ENCODE data around the gene PAFAH1B2. TPM values are rescaled to one million over a fixed set of nuclear protein-coding genes. Genes with fewer than 3 reads are reported as not detected.
"Not testable (repeated sequence)": the region's sequence is repeated elsewhere in the genome, so short reads cannot be mapped to it uniquely, and the experiment has no call there.

PAFAH1B2 gene
- total and polyA plus RNA-seq, 4 experiments from 2014 or later, result 16.4 to 64.2 (median 42.7) TPM

GRCh38 chr11:117182551-117182935 lies 38.5 kb downstream of the PAFAH1B2 start:
- intact Hi-C loops (cut with micrococcal nuclease), result no loop called here
- Histone ChIP-seq H3K4me3 (ENCODE audit: low read length in 2 of 2) (no peak overlapping the region), H3K4me1 (ENCODE audit: insufficient read depth, low read length) (peaks cover 30% of the 10 kb centered on the region), H3K9me3 (ENCODE audit: control insufficient read depth in 1 of 2, low read length in 2 of 2) (no peaks in the 10 kb centered on the region), H3K36me3 (ENCODE audit: insufficient read depth, low read length) (peaks cover 5% of the 10 kb centered on the region), H3K27me3 (ENCODE audit: insufficient read depth, low read length) (no peaks in the 10 kb centered on the region), H3K27ac (ENCODE audit: low read depth, low read length) (no peak overlapping the region)
- no peak overlapping the region for H3K4me3 Mint-ChIP-seq
- peaks cover 21 to 44% (median 35%) of the 10 kb centered on the region in 4 donors for H3K4me1 Mint-ChIP-seq
- no peak for DNase-seq
- CTCF ChIA-PET (ENCODE audit: partially characterized antibody), result interaction anchor here (3.3 to 5.1 kb wide), 2 partner anchors 10 to 36 kb away, joined by 12 to 41 read pairs; partner anchors contain the start of gene PAFAH1B2
- POLR2A ChIA-PET (ENCODE audit: partially characterized antibody), result interaction anchor here (1.0 to 1.6 kb wide), 3 partner anchors 39 to 395 kb away, joined by 4 to 5 read pairs (median 4); partner anchors contain the start of genes PAFAH1B2 and ZPR1
- no peaks in the 10 kb centered on the region for H3K27me3 Mint-ChIP-seq
- peak overlapping the region in 1 of 7 donors; percentile 86 for H3K27ac Mint-ChIP-seq
- H3K36me3 Mint-ChIP-seq, result peaks cover 10 to 20% of the 10 kb centered on the region in 2 donors
- H3K9me3 Mint-ChIP-seq, result no peaks in the 10 kb centered on the region

- H3K4me1 Mint-ChIP-seq, result peaks cover 18 to 38% (median 29%) of the 10 kb centered on the region in 4 donors
These were observed 39.1 kb downstream of the PAFAH1B2 start for GRCh38 chr11:117183178-117183577.

GRCh38 chr11:117183724-117184349 lies 39.8 kb downstream of the PAFAH1B2 start:
- H3K36me3 Mint-ChIP-seq, result peaks cover 10 to 19% of the 10 kb centered on the region in 2 donors
- Histone ChIP-seq H3K27me3 (ENCODE audit: insufficient read depth, low read length) (no peaks in the 10 kb centered on the region), H3K36me3 (ENCODE audit: insufficient read depth, low read length) (peaks cover 10% of the 10 kb centered on the region), H3K4me3 (ENCODE audit: low read length in 2 of 2) (no peak overlapping the region), H3K27ac (ENCODE audit: low read depth, low read length) (no peak overlapping the region), H3K9me3 (ENCODE audit: control insufficient read depth in 1 of 2, low read length in 2 of 2) (no peaks in the 10 kb centered on the region), H3K4me1 (ENCODE audit: insufficient read depth, low read length) (peaks cover 21% of the 10 kb centered on the region)
- POLR2A ChIA-PET (ENCODE audit: partially characterized antibody), result interaction anchor here (0.6 to 1.6 kb wide), 2 partner anchors 47 to 396 kb away, joined by 4 read pairs; partner anchors contain the start of gene ZPR1
- peaks cover 16 to 31% (median 25%) of the 10 kb centered on the region in 4 donors for H3K4me1 Mint-ChIP-seq
- H3K27ac Mint-ChIP-seq, result peak overlapping the region in 3 of 7 donors; percentile 4 to 63 (median 55)
- no peaks in the 10 kb centered on the region for H3K9me3 Mint-ChIP-seq
- no peak overlapping the region for H3K4me3 Mint-ChIP-seq
- no peaks in the 10 kb centered on the region for H3K27me3 Mint-ChIP-seq
- CTCF ChIA-PET (ENCODE audit: partially characterized antibody), result interaction anchor here (0.6 to 3.3 kb wide), 3 partner anchors 11 to 262 kb away, joined by 3 to 12 read pairs (median 3); no protein-coding TSS in a partner anchor
- no peak for DNase-seq
- intact Hi-C loops (cut with micrococcal nuclease), result no loop called here

More at GRCh38 chr11:117183178-117183577, 39.1 kb downstream of the PAFAH1B2 start:
- intact Hi-C loops (cut with micrococcal nuclease); H3K27me3 ChIP-seq (ENCODE audit: insufficient read depth, low read length); H3K27ac Mint-ChIP-seq; H3K27ac ChIP-seq (ENCODE audit: low read depth, low read length); DNase-seq; H3K9me3 Mint-ChIP-seq; H3K36me3 ChIP-seq (ENCODE audit: insufficient read depth, low read length); H3K4me3 Mint-ChIP-seq; H3K27me3 Mint-ChIP-seq; H3K9me3 ChIP-seq (ENCODE audit: control insufficient read depth in 1 of 2, low read length in 2 of 2); H3K4me3 ChIP-seq (ENCODE audit: low read length in 2 of 2): not testable (repeated sequence)
- ChIA-PET CTCF (ENCODE audit: partially characterized antibody) (interaction anchor here (0.6 to 3.3 kb wide), 2 partner anchors 10 to 261 kb away, joined by 3 to 12 read pairs; no protein-coding TSS in a partner anchor), POLR2A (ENCODE audit: partially characterized antibody) (interaction anchor here (0.6 to 1.6 kb wide), 2 partner anchors 47 to 395 kb away, joined by 4 read pairs; partner anchors contain the start of gene ZPR1)
- peaks cover 24% of the 10 kb centered on the region for H3K4me1 ChIP-seq (ENCODE audit: insufficient read depth, low read length)
- H3K36me3 Mint-ChIP-seq, result peaks cover 10 to 20% of the 10 kb centered on the region in 2 donors

GRCh38 chr11:117185736-117186430 lies 41.8 kb downstream of the PAFAH1B2 start:
- Mint-ChIP-seq H3K4me3 (no peak overlapping the region), H3K36me3 (peaks cover 15 to 18% of the 10 kb centered on the region in 2 donors)
- POLR2A ChIA-PET (ENCODE audit: partially characterized antibody), result interaction anchor here (1.2 kb wide), 1 partner anchor 41 kb away, joined by 3 read pairs; no protein-coding TSS in a partner anchor

GRCh38 chr11:117186431-117186761 lies 42.3 kb downstream of the PAFAH1B2 start:
- POLR2A ChIA-PET (ENCODE audit: partially characterized antibody), result no interaction called here
- intact Hi-C loops (cut with micrococcal nuclease), result no loop called here
- H3K27ac ChIP-seq (ENCODE audit: low read depth, low read length), result no peak overlapping the region
- H3K4me1 ChIP-seq (ENCODE audit: insufficient read depth, low read length), result no peaks in the 10 kb centered on the region
- peaks cover 14% of the 10 kb centered on the region for H3K36me3 ChIP-seq (ENCODE audit: insufficient read depth, low read length)
- Mint-ChIP-seq H3K4me1 (peaks cover 0 to 6% (median 4%) of the 10 kb centered on the region in 4 donors), H3K36me3 (peaks cover 15 to 17% of the 10 kb centered on the region in 2 donors), H3K4me3 (no peak overlapping the region), H3K27me3 (no peaks in the 10 kb centered on the region), H3K9me3 (no peaks in the 10 kb centered on the region), H3K27ac (peak overlapping the region in 4 of 7 donors; percentile 11 to 63 (median 18))
- DNase-seq, result no peak
- CTCF ChIA-PET (ENCODE audit: partially characterized antibody), result no interaction called here
- no peak overlapping the region for H3K4me3 ChIP-seq (ENCODE audit: low read length in 2 of 2)
- no peaks in the 10 kb centered on the region for H3K9me3 ChIP-seq (ENCODE audit: control insufficient read depth in 1 of 2, low read length in 2 of 2)
- no peaks in the 10 kb centered on the region for H3K27me3 ChIP-seq (ENCODE audit: insufficient read depth, low read length)

More at GRCh38 chr11:117185736-117186430, 41.8 kb downstream of the PAFAH1B2 start:
- Histone ChIP-seq H3K27me3 (ENCODE audit: insufficient read depth, low read length) (no peaks in the 10 kb centered on the region), H3K4me1 (ENCODE audit: insufficient read depth, low read length) (peaks cover 4% of the 10 kb centered on the region), H3K9me3 (ENCODE audit: control insufficient read depth in 1 of 2, low read length in 2 of 2) (no peaks in the 10 kb centered on the region), H3K27ac (ENCODE audit: low read depth, low read length) (no peak overlapping the region), H3K36me3 (ENCODE audit: insufficient read depth, low read length) (peaks cover 14% of the 10 kb centered on the region), H3K4me3 (ENCODE audit: low read length in 2 of 2) (no peak overlapping the region)
- CTCF ChIA-PET (ENCODE audit: partially characterized antibody), result interaction anchor here (0.6 kb wide), 1 partner anchor 297 kb away, joined by 3 read pairs; no protein-coding TSS in a partner anchor
- intact Hi-C loops (cut with micrococcal nuclease), result no loop called here
- DNase-seq, result no peak
- peaks cover 5 to 12% (median 9%) of the 10 kb centered on the region in 4 donors for H3K4me1 Mint-ChIP-seq
- H3K9me3 Mint-ChIP-seq, result no peaks in the 10 kb centered on the region
- H3K27ac Mint-ChIP-seq, result peak overlapping the region in 6 of 7 donors; percentile 11 to 74 (median 58)
- no peaks in the 10 kb centered on the region for H3K27me3 Mint-ChIP-seq

GRCh38 chr11:117187007-117187406 lies 42.9 kb downstream of the PAFAH1B2 start:
- H3K36me3 Mint-ChIP-seq, result peaks cover 15 to 20% of the 10 kb centered on the region in 2 donors
- intact Hi-C loops (cut with micrococcal nuclease), result no loop called here
- H3K4me3 Mint-ChIP-seq, result no peak overlapping the region
- Histone ChIP-seq H3K27me3 (ENCODE audit: insufficient read depth, low read length) (no peaks in the 10 kb centered on the region), H3K36me3 (ENCODE audit: insufficient read depth, low read length) (peaks cover 14% of the 10 kb centered on the region), H3K27ac (ENCODE audit: low read depth, low read length) (no peak overlapping the region), H3K4me1 (ENCODE audit: insufficient read depth, low read length) (no peaks in the 10 kb centered on the region), H3K4me3 (ENCODE audit: low read length in 2 of 2) (no peak overlapping the region), H3K9me3 (ENCODE audit: control insufficient read depth in 1 of 2, low read length in 2 of 2) (no peaks in the 10 kb centered on the region)
- peak overlapping the region in 4 of 7 donors; percentile 27 to 64 (median 52) for H3K27ac Mint-ChIP-seq
- no peak for DNase-seq
- H3K27me3 Mint-ChIP-seq, result no peaks in the 10 kb centered on the region
- H3K9me3 Mint-ChIP-seq, result no peaks in the 10 kb centered on the region
- ChIA-PET CTCF (ENCODE audit: partially characterized antibody) (no interaction called here), POLR2A (ENCODE audit: partially characterized antibody) (no interaction called here)
- peaks cover 2 to 6% (median 5%) of the 10 kb centered on the region in 4 donors for H3K4me1 Mint-ChIP-seq

DNA sequence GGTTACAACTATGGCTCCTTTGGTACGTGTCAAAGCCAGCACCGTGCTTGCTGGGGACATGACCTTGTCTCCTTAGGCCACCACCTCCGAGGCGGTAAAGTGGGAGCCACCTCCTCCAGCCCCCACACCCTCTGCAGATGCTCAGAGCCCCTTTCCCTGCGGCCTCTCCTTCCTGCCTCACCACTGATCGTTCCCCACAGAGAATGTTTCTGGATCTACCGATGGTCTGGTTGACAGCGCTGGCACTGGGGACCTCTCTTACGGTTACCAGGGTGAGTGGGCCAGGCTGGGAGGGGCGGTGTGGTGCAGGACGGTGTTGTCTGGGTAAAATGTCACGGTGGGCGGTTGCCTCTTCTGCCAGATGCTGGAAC lies 43.3 kb downstream of the PAFAH1B2 start:
- Mint-ChIP-seq H3K4me1 (peaks cover 2 to 6% (median 5%) of the 10 kb centered on the region in 4 donors), H3K4me3 (no peak overlapping the region), H3K27ac (peak overlapping the region in 4 of 7 donors; percentile 27 to 64 (median 52)), H3K9me3 (no peaks in the 10 kb centered on the region), H3K36me3 (peaks cover 15 to 21% of the 10 kb centered on the region in 2 donors), H3K27me3 (no peaks in the 10 kb centered on the region)
- H3K27me3 ChIP-seq (ENCODE audit: insufficient read depth, low read length), result no peaks in the 10 kb centered on the region
- no peak overlapping the region for H3K4me3 ChIP-seq (ENCODE audit: low read length in 2 of 2)
- DNase-seq, result no peak
- peaks cover 12% of the 10 kb centered on the region for H3K36me3 ChIP-seq (ENCODE audit: insufficient read depth, low read length)
- H3K9me3 ChIP-seq (ENCODE audit: control insufficient read depth in 1 of 2, low read length in 2 of 2), result no peaks in the 10 kb centered on the region
- CTCF ChIA-PET (ENCODE audit: partially characterized antibody), result no interaction called here
- H3K27ac ChIP-seq (ENCODE audit: low read depth, low read length), result no peak overlapping the region
- intact Hi-C loops (cut with micrococcal nuclease), result no loop called here
- POLR2A ChIA-PET (ENCODE audit: partially characterized antibody), result no interaction called here
- no peaks in the 10 kb centered on the region for H3K4me1 ChIP-seq (ENCODE audit: insufficient read depth, low read length)
